Ramos (cell line): ENCODE results near the gene TMPRSS4.

Experiments
- in situ Hi-C: fragments of 300-500 bp; cut with MboI; formaldehyde crosslinking; loops from one replicate; pipeline ENCODE4 v1.14.3; 2022; ENCODE audit warnings: low sequenced_read_pairs; ENCODE audit not compliant: unreplicated experiment

Gene TMPRSS4

DNA sequence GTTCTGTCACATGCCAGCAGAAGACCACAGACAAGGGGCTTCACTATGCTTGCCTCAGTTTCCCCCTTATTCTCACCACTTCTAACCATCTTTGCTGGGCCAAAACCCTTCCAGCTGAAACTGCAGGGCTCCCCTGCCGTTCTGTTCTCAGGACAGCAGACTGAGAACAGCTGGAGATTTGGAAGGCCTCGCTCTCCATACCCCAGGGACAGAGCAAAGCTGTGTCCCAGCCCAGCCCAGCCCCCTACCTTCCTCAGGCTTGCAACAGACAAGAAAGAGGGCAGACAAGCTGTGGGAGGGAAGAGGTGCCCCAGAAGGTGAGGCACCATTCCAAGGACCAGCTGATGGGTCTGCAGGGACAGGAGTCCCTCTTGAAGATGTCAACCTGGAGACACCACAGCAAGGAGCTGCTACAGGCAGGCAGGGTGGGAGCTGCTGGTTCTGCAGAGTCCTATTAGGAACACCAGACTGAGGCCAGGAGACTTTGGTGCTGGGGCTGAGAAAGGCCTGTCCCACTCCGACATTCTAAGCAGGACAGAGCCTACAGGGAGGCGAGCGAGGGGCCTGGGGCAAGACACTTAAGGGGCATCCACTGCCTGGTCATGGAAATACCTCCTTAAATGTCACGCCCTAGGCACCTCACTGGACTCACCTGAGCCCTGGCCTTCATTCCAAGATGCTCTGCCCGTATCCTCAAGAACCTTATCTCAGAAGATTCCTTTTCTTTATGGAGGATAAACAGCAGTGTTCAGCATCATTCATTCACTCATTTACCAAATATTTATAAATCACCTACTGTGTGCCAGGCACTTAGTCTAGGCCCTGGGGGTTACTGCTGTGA, 92.6 kb downstream of the TMPRSS4 start:
- in situ Hi-C loops, result no loop called here

DNA sequence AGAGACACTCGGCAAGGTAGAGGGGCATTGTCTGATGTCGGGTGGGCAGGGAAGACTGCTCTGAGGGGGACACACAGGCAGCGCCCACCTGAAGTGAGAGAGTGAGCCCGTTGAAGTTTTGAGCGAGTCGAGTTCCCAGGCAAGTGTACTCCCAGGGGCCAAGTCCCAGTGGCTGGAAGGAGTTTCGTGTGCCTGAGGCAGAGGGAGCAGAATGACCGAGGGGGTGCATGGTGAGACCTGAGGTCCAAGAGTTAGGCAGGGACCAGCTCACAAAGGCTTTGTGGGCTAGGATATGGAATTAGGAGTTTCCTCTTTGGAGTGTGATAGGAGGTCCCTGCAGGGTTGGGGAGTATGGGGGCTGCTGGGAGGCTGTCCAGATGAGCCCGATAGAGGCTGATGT, 93.4 kb downstream of the TMPRSS4 start:
- in situ Hi-C loops, result no loop called here

DNA sequence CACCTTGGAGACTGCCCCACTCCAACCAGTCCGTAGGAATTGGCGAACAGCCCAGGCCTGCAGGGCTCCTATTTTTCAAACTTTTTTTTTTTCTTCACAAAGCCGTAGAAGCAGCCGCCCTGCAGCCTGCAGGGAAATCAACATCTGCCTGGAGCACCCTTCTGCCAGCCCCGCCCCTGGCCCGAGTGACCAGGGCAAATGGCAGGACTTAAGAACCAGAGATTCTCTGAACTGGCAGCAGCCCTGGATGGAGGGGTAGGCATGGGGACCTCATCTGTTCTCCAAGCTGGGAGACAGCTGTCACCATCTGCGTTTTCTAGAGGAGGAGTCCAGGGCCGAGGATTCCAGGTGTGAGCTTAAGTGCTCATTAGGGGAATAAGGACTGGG, 94.0 kb downstream of the TMPRSS4 start:
- in situ Hi-C loops, result no loop called here
